HepG2 (cell line): ENCODE data around the gene HAND1. TPM values are rescaled to one million over a fixed set of nuclear protein-coding genes. Genes with fewer than 3 reads are reported as not detected.

Source experiments
- ATAC-seq: fragments of 200-7000 bp; cut with Tn5 transposase; 3 replicates; pipeline ENCODE4 v1.9.1; 2020; ENCODE audit warnings: mild to moderate bottlenecking, moderate library complexity
- BruUV-seq: library from RNA; stranded (reverse); fragments of 400-500 nt; replicated peaks from 2 replicates; lab custom pipeline; 2021; lab: Mats Ljungman, UMichigan
- CTCF ChIA-PET: fragments of 300-600 bp; formaldehyde crosslinking; extraction: SDS; loops from one replicate; lab custom pipeline; 2021; ENCODE audit warnings: low total read pairs, inconsistent platforms, low intra/inter-chr PET ratio; lab: Yijun Ruan, JAX
- POLR2A ChIA-PET: fragments of 350-600 bp; sonication (Branson Sonifier 250); formaldehyde crosslinking; loops from one replicate; lab custom pipeline; 2020; ENCODE audit warnings: antibody characterized with exemption, inconsistent platforms; lab: Yijun Ruan, JAX
- DNase-seq: peaks from one replicate; pipeline ENCODE4 v3.0.0-alpha.2; 2015; ENCODE audit warnings: low spot score
- FAIRE-seq: peaks from 3 replicates; lab custom pipeline; 2011; peaks lifted over from hg19 to GRCh38; lab: Jason Lieb, UNC
- H2AFZ ChIP-seq: one replicate; pipeline ENCODE4 v1.6.1; 2011; ENCODE audit warnings: low read length, inconsistent platforms
- H3K27ac ChIP-seq: fragments of 300-600 bp; 3 replicates; pipeline ENCODE4 v1.8.0; 2011; ENCODE audit warnings: mixed run types, mild to moderate bottlenecking, mixed read lengths, low read length, inconsistent platforms; ENCODE audit not compliant: insufficient read depth; ENCODE audit errors: extremely low read length
- H3K27me3 ChIP-seq, 2 experiments: fragments of 200-600 bp in 1 of 2; 2 replicates in 1 of 2; 3 replicates in 1 of 2; pipeline versions ENCODE4 v1.6.0 to v1.8.0; 2011; ENCODE audit warnings: low read length in 2 of 2, mild to moderate bottlenecking in 2 of 2, moderate library complexity in 2 of 2, inconsistent platforms in 1 of 2; ENCODE audit not compliant: insufficient read depth in 2 of 2, control insufficient read depth in 1 of 2
- H3K36me3 ChIP-seq, 2 experiments: fragments of 200-600 bp in 1 of 2; replicated peaks in 1 of 2; 2 replicates in 1 of 2; 3 replicates in 1 of 2; pipeline versions ENCODE4 v1.5.1 to v1.8.0; 2011; ENCODE audit warnings: low read length in 2 of 2, inconsistent platforms in 1 of 2; ENCODE audit not compliant: insufficient read depth in 2 of 2, control insufficient read depth in 1 of 2
- H3K4me1 ChIP-seq: 2 replicates; pipeline ENCODE4 v1.5.1; 2012; ENCODE audit warnings: low read length, inconsistent platforms; ENCODE audit not compliant: insufficient read depth
- H3K4me2 ChIP-seq: 2 replicates; pipeline ENCODE4 v1.6.0; 2011; ENCODE audit warnings: low read depth, low read length, inconsistent platforms
- H3K4me3 ChIP-seq, 3 experiments: fragments of 200-600 bp in 1 of 3; sonication (generic), shearing (Covaris generic) in 1 of 3; replicated peaks in 1 of 3; 2 replicates each; pipeline ENCODE4 v1.5.1; 2011 to 2016; ENCODE audit warnings: low read length in 3 of 3, inconsistent platforms in 2 of 3, low read depth in 2 of 3, mild to moderate bottlenecking in 2 of 3, control low read depth in 1 of 3, mixed read lengths in 1 of 3; ENCODE audit not compliant: insufficient read depth in 1 of 3
- H3K79me2 ChIP-seq: one replicate; pipeline ENCODE4 v1.6.1; 2011; ENCODE audit warnings: low read length, inconsistent platforms; ENCODE audit not compliant: insufficient read depth
- H3K9ac ChIP-seq: 2 replicates; pipeline ENCODE4 v1.6.0; 2011; ENCODE audit warnings: mild to moderate bottlenecking, low read depth, low read length, inconsistent platforms; ENCODE audit not compliant: insufficient read depth
- H3K9me3 ChIP-seq: 2 replicates; pipeline ENCODE4 v1.5.1; 2012; ENCODE audit warnings: mild to moderate bottlenecking, low read length
- H4K20me1 ChIP-seq: 2 replicates; pipeline ENCODE4 v1.6.0; 2011; ENCODE audit warnings: inconsistent platforms, mild to moderate bottlenecking, low read length, moderate library complexity; ENCODE audit not compliant: insufficient read depth
- DDIT3 ChIP-seq: sonication (generic); formaldehyde crosslinking; IDR thresholded peaks from 2 replicates; pipeline ENCODE4 v1.4.0; 2020; ENCODE audit warnings: mild to moderate bottlenecking, missing genetic modification reagents
- GLI4 ChIP-seq: sonication (generic); formaldehyde crosslinking; IDR thresholded peaks from 2 replicates; pipeline ENCODE4 v1.5.1; 2020; ENCODE audit warnings: missing genetic modification reagents, mild to moderate bottlenecking, moderate library complexity, borderline replicate concordance
- MXD4 ChIP-seq: IDR thresholded peaks from 2 replicates; pipeline ENCODE4 v1.6.1; 2016; ENCODE audit warnings: mild to moderate bottlenecking, missing biosample characterization, missing genetic modification reagents
- NKX3-1 ChIP-seq: sonication (generic); formaldehyde crosslinking; IDR thresholded peaks from 2 replicates; pipeline ENCODE4 v1.5.0; 2020; ENCODE audit warnings: missing genetic modification reagents
- RARA ChIP-seq: IDR thresholded peaks from 2 replicates; pipeline ENCODE4 v1.6.1; 2016; ENCODE audit warnings: missing genetic modification reagents, missing compliant biosample characterization
- SMAD9 ChIP-seq: sonication (generic); formaldehyde crosslinking; IDR thresholded peaks from 2 replicates; pipeline ENCODE4 v1.5.1; 2020; ENCODE audit warnings: mild to moderate bottlenecking, missing genetic modification reagents
- WGBS: methylation state at CpG from one replicate; pipeline ENCODE4 v1.1.6; 2017; ENCODE audit warnings: low lambda C conversion rate; 5-methylcytosine and 5-hydroxymethylcytosine counted together
- in situ Hi-C: cut with HindIII; loops from 2 replicates; pipeline ENCODE4 v1.10.0; 2017; ENCODE audit warnings: low pct_unique_long_range_greater_than_20kb; ENCODE audit not compliant: extremely low pct_ligation_motif_present
- intact Hi-C: fragments of 100-400 bp; cut with micrococcal nuclease; formaldehyde crosslinking; loops from one replicate; pipeline ENCODE4 v1.10.0; 2022; ENCODE audit not compliant: unreplicated experiment
- polyA plus RNA-seq, 8 experiments: library from polyadenylated mRNA; depleted of rRNA in 3 of 8; stranded (reverse) in 7 of 8; unstranded in 1 of 8; fragments of >200 nt; fragmentation: Illumina TruSeq in 4 of 8; extraction: Trizol in 4 of 8; gene quantifications; 2 replicates each; pipeline versions ENCODE4 v1.2.1 to v1.2.3, GENCODE V29; 2011 to 2016; ENCODE audit warnings: low read depth in 4 of 8, missing spikeins in 1 of 8, mixed read lengths in 1 of 8; ENCODE audit not compliant: insufficient read depth in 1 of 8
- total RNA-seq, 5 experiments: library from RNA; depleted of rRNA; stranded (reverse); fragments of >200 nt; fragmentation: Illumina TruSeq; extraction: Trizol; gene quantifications; 2 replicates each; pipeline ENCODE4 v1.2.3, GENCODE V29; 2016; ENCODE audit warnings: low read depth in 1 of 5
- TF ChIP-seq, protein P1 (sequence below): sonication (generic); formaldehyde crosslinking; IDR thresholded peaks from 2 replicates; pipeline ENCODE4 v1.5.1; 2020; ENCODE audit warnings: mild to moderate bottlenecking, missing genetic modification reagents, borderline replicate concordance
- TF ChIP-seq, protein P2 (sequence below): sonication (generic); formaldehyde crosslinking; IDR thresholded peaks from 2 replicates; pipeline ENCODE4 v1.4.0; 2020; ENCODE audit warnings: missing genetic modification reagents

The HAND1 gene
- total and polyA plus RNA-seq, 2 of the 13 experiments (the other 11 are each of a cell fraction or from before 2014, with no cell fraction given), result not detected

DNA sequence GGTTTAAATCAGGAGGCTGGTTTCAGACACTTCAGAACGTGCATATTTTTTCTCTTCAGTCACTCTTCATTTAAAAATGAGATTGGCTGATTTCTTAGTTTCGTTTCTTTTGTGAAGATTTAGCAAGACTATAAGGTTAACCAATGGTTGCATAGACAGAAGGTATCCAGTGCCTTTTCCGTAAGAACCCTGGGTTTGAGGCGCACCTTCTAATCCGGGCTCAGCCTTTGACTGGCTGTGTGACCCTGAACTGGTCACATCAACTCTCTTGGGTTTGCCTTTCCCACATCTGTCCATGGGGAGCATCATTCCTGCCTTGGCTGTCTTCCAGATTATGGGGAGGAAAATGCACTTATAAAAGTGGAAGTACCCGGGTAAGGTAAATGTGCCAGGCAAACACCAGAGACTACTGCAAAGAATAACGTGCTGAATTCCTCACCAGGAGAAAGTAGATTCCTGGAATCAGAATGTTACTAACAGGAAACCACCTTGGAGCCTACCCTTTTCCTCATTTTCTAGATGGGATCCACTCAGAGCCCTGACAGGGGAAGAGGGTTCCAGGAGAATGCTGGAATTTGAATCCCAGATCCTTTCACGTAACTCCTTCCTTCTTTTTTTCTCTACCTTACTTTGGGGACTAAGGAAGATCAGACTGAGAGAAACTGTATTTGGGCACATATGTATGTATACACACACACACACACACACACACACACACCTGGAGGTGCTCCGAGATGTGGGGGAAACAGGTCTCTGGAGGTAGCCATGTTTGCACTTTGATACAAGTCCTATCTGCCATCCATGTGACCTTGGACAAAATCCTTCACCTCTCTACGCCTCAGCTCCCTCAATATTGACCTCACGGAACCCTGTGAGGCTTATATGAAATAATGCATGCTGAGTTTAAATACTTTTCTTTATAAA, 6.8 kb downstream of the HAND1 start:
- intact Hi-C loops (no loop called here), in situ Hi-C loops (no loop called here)
- no peak overlapping the region for H3K9ac ChIP-seq
- H2AFZ ChIP-seq, result no peak overlapping the region
- POLR2A ChIA-PET, result no interaction called here
- peaks cover 41% of the 10 kb centered on the region for H3K4me1 ChIP-seq
- WGBS, result 10% methylated on average over 11 of the region's 11 CpGs
- no peaks in the 10 kb centered on the region for H3K79me2 ChIP-seq
- BruUV-seq, result no TSS peak
- no peaks in the 10 kb centered on the region for H3K9me3 ChIP-seq
- peaks cover 5 to 63% of the 10 kb centered on the region in 2 experiments; a peak in 4 of 5 replicates for H3K27me3 ChIP-seq
- no peak for TF ChIP-seq RARA (CRISPR knock-in tag)
- H3K4me3 ChIP-seq, result no peak overlapping the region
- no peaks in the 10 kb centered on the region for H3K36me3 ChIP-seq
- DNase-seq (no peak), ATAC-seq (no peak), FAIRE-seq (no peak)
- no peak overlapping the region for H3K4me2 ChIP-seq
- no peak overlapping the region for H3K27ac ChIP-seq
- CTCF ChIA-PET, result no interaction called here
- H4K20me1 ChIP-seq, result no peaks in the 10 kb centered on the region

- peaks cover 43% of the 10 kb centered on the region for H3K4me1 ChIP-seq
- DNase-seq (no peak), FAIRE-seq (no peak), ATAC-seq (no peak)
- peaks cover 3 to 52% of the 10 kb centered on the region in 2 experiments; a peak in 4 of 5 replicates for H3K27me3 ChIP-seq
- ChIA-PET POLR2A (no interaction called here), CTCF (no interaction called here)
- intact Hi-C loops (no loop called here), in situ Hi-C loops (no loop called here)
- no peaks in the 10 kb centered on the region for H3K79me2 ChIP-seq
- H3K36me3 ChIP-seq, result no peaks in the 10 kb centered on the region
- H3K9me3 ChIP-seq, result no peaks in the 10 kb centered on the region
- H2AFZ ChIP-seq, result no peak overlapping the region
- WGBS, result 84% methylated on average over 2 of the region's 2 CpGs
- no peak overlapping the region for H3K9ac ChIP-seq
- BruUV-seq, result no TSS peak
- H3K27ac ChIP-seq, result no peak overlapping the region
- H4K20me1 ChIP-seq, result no peaks in the 10 kb centered on the region
- no peak overlapping the region for H3K4me2 ChIP-seq
- no peak overlapping the region for H3K4me3 ChIP-seq
- TF ChIP-seq DDIT3 (CRISPR knock-in tag) (no peak), MXD4 (no peak), NKX3-1 (CRISPR knock-in tag) (no peak), SMAD9 (CRISPR knock-in tag) (no peak), GLI4 (no peak)
- TF ChIP-seq, protein P1, sequence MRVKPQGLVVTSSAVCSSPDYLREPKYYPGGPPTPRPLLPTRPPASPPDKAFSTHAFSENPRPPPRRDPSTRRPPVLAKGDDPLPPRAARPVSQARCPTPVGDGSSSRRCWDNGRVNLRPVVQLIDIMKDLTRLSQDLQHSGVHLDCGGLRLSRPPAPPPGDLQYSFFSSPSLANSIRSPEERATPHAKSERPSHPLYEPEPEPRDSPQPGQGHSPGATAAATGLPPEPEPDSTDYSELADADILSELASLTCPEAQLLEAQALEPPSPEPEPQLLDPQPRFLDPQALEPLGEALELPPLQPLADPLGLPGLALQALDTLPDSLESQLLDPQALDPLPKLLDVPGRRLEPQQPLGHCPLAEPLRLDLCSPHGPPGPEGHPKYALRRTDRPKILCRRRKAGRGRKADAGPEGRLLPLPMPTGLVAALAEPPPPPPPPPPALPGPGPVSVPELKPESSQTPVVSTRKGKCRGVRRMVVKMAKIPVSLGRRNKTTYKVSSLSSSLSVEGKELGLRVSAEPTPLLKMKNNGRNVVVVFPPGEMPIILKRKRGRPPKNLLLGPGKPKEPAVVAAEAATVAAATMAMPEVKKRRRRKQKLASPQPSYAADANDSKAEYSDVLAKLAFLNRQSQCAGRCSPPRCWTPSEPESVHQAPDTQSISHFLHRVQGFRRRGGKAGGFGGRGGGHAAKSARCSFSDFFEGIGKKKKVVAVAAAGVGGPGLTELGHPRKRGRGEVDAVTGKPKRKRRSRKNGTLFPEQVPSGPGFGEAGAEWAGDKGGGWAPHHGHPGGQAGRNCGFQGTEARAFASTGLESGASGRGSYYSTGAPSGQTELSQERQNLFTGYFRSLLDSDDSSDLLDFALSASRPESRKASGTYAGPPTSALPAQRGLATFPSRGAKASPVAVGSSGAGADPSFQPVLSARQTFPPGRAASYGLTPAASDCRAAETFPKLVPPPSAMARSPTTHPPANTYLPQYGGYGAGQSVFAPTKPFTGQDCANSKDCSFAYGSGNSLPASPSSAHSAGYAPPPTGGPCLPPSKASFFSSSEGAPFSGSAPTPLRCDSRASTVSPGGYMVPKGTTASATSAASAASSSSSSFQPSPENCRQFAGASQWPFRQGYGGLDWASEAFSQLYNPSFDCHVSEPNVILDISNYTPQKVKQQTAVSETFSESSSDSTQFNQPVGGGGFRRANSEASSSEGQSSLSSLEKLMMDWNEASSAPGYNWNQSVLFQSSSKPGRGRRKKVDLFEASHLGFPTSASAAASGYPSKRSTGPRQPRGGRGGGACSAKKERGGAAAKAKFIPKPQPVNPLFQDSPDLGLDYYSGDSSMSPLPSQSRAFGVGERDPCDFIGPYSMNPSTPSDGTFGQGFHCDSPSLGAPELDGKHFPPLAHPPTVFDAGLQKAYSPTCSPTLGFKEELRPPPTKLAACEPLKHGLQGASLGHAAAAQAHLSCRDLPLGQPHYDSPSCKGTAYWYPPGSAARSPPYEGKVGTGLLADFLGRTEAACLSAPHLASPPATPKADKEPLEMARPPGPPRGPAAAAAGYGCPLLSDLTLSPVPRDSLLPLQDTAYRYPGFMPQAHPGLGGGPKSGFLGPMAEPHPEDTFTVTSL, result no peak
- TF ChIP-seq, protein P2, sequence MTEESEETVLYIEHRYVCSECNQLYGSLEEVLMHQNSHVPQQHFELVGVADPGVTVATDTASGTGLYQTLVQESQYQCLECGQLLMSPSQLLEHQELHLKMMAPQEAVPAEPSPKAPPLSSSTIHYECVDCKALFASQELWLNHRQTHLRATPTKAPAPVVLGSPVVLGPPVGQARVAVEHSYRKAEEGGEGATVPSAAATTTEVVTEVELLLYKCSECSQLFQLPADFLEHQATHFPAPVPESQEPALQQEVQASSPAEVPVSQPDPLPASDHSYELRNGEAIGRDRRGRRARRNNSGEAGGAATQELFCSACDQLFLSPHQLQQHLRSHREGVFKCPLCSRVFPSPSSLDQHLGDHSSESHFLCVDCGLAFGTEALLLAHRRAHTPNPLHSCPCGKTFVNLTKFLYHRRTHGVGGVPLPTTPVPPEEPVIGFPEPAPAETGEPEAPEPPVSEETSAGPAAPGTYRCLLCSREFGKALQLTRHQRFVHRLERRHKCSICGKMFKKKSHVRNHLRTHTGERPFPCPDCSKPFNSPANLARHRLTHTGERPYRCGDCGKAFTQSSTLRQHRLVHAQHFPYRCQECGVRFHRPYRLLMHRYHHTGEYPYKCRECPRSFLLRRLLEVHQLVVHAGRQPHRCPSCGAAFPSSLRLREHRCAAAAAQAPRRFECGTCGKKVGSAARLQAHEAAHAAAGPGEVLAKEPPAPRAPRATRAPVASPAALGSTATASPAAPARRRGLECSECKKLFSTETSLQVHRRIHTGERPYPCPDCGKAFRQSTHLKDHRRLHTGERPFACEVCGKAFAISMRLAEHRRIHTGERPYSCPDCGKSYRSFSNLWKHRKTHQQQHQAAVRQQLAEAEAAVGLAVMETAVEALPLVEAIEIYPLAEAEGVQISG (CRISPR knock-in tag), result no peak
Observed at GRCh38 chr5:154470137-154470536, 7.9 kb downstream of the HAND1 start.
